T-helper 2 cell treated with Interferon-gamma antibody and Interleukin-4, amounts not matched to agents 5 μg/mL and 100 μg/mL, for 36 hours (primary cell): ENCODE results near the gene BMPER.

Experiments
- DNase-seq: peaks from one replicate; pipeline ENCODE4 v3.0.0; 2021; ENCODE audit warnings: low spot score
- H3K27ac Mint-ChIP-seq: one replicate; pipeline ENCODE4 v1.8.0; 2021; ENCODE audit warnings: mild to moderate bottlenecking, mixed read lengths
- H3K27me3 Mint-ChIP-seq: one replicate; pipeline ENCODE4 v1.8.0; 2021; ENCODE audit warnings: low read depth, mixed read lengths
- H3K36me3 Mint-ChIP-seq: one replicate; pipeline ENCODE4 v1.8.0; 2021; ENCODE audit warnings: low read depth, mixed read lengths
- H3K4me1 Mint-ChIP-seq: one replicate; pipeline ENCODE4 v1.8.0; 2021; ENCODE audit warnings: low read depth, mixed read lengths
- H3K4me3 Mint-ChIP-seq: one replicate; pipeline ENCODE4 v1.8.0; 2022; ENCODE audit warnings: mild to moderate bottlenecking, moderate library complexity, mixed read lengths
- H3K9me3 Mint-ChIP-seq: one replicate; pipeline ENCODE4 v1.8.0; 2021; ENCODE audit warnings: mixed read lengths

The BMPER gene

GRCh38 chr7:34026481-34027190, 121.3 kb downstream of the BMPER start:
- Mint-ChIP-seq H3K36me3 (no peaks in the 10 kb centered on the region), H3K27ac (no peak overlapping the region), H3K9me3 (no peaks in the 10 kb centered on the region), H3K4me1 (no peaks in the 10 kb centered on the region), H3K27me3 (no peaks in the 10 kb centered on the region), H3K4me3 (no peak overlapping the region)
- no peak for DNase-seq

- H3K36me3 Mint-ChIP-seq, result no peaks in the 10 kb centered on the region
- no peaks in the 10 kb centered on the region for H3K27me3 Mint-ChIP-seq
- no peak overlapping the region for H3K27ac Mint-ChIP-seq
- no peak overlapping the region for H3K4me3 Mint-ChIP-seq
- no peaks in the 10 kb centered on the region for H3K9me3 Mint-ChIP-seq
- no peaks in the 10 kb centered on the region for H3K4me1 Mint-ChIP-seq
- no peak for DNase-seq
Measured at GRCh38 chr7:34031156-34031555, 125.8 kb downstream of the BMPER start.

- H3K27ac Mint-ChIP-seq, result no peak overlapping the region
- H3K4me3 Mint-ChIP-seq, result no peak overlapping the region
- H3K9me3 Mint-ChIP-seq, result no peaks in the 10 kb centered on the region
- H3K27me3 Mint-ChIP-seq, result no peaks in the 10 kb centered on the region
- H3K36me3 Mint-ChIP-seq, result no peaks in the 10 kb centered on the region
- no peaks in the 10 kb centered on the region for H3K4me1 Mint-ChIP-seq
- no peak for DNase-seq
Measured at GRCh38 chr7:34034728-34035127, 129.4 kb downstream of the BMPER start.

GRCh38 chr7:34036051-34036920, 130.9 kb downstream of the BMPER start:
- Mint-ChIP-seq H3K9me3 (no peaks in the 10 kb centered on the region), H3K4me1 (no peaks in the 10 kb centered on the region), H3K4me3 (no peak overlapping the region), H3K36me3 (no peaks in the 10 kb centered on the region), H3K27ac (no peak overlapping the region), H3K27me3 (no peaks in the 10 kb centered on the region)
- DNase-seq, result no peak

GRCh38 chr7:34036972-34037792, 131.8 kb downstream of the BMPER start:
- Mint-ChIP-seq H3K27me3 (no peaks in the 10 kb centered on the region), H3K4me3 (no peak overlapping the region), H3K36me3 (no peaks in the 10 kb centered on the region), H3K9me3 (no peaks in the 10 kb centered on the region), H3K27ac (no peak overlapping the region), H3K4me1 (no peaks in the 10 kb centered on the region)
- no peak for DNase-seq

DNA sequence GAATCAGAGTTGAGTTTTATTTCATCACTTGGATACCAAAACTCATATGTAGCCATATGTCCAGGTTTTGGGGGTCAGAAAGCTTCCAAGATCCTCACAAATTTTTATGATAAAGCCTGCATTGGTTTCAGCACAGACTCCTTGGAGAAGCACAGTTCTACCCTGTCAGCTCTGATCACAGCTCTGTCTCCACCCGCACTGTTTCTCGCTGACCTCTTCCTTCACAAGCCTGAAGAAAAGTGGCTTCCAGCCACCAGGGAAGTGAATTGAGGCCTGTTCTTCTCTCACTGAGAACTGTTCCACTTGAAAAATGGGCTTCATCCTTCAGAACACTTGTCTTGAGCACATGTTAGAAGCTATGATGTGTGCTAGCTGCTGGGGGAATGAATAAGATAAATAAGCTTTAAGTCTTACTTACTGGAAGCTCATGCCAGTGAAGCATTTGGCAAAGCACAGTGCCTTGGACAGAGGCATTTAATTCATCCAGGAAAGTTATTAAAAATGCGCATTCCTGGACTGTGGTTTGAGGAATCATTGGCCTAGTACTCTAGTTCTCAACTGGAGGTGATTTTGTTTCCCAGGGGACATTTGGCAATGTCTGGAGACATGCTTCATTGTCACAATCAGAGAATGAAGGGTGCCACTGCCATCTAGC, 133.6 kb downstream of the BMPER start:
- H3K4me1 Mint-ChIP-seq, result no peaks in the 10 kb centered on the region
- no peak for DNase-seq
- no peaks in the 10 kb centered on the region for H3K9me3 Mint-ChIP-seq
- no peak overlapping the region for H3K27ac Mint-ChIP-seq
- no peaks in the 10 kb centered on the region for H3K27me3 Mint-ChIP-seq
- no peak overlapping the region for H3K4me3 Mint-ChIP-seq
- H3K36me3 Mint-ChIP-seq, result no peaks in the 10 kb centered on the region

GRCh38 chr7:34041707-34042106, 136.4 kb downstream of the BMPER start:
- no peaks in the 10 kb centered on the region for H3K4me1 Mint-ChIP-seq
- no peak overlapping the region for H3K4me3 Mint-ChIP-seq

DNA sequence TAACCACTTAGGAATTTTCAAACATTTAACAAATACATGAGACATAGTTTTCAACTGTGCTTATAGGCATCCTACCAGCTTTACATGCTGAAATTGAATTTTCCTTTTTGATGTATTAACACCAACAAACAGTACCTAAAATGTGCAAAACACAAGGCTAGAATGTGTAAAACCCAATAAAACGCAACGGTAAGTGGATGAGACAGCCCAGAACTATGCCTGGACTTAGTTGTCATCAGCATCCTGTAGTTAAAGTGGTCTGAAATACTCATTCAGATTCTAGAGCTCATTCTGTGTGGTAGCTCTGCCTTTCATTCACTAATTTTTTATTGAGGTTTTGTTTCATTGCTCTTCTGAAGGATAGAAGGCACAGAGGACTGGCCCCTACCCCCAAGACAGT, 137.1 kb downstream of the BMPER start:
- no peaks in the 10 kb centered on the region for H3K27me3 Mint-ChIP-seq
- no peak overlapping the region for H3K4me3 Mint-ChIP-seq
- no peaks in the 10 kb centered on the region for H3K36me3 Mint-ChIP-seq
- no peaks in the 10 kb centered on the region for H3K9me3 Mint-ChIP-seq
- DNase-seq, result no peak
- no peaks in the 10 kb centered on the region for H3K4me1 Mint-ChIP-seq
- no peak overlapping the region for H3K27ac Mint-ChIP-seq

More at GRCh38 chr7:34041707-34042106, 136.4 kb downstream of the BMPER start:
- Mint-ChIP-seq H3K27ac (no peak overlapping the region), H3K9me3 (no peaks in the 10 kb centered on the region), H3K36me3 (no peaks in the 10 kb centered on the region), H3K27me3 (no peaks in the 10 kb centered on the region)
- DNase-seq, result no peak

GRCh38 chr7:34043461-34044305, 138.3 kb downstream of the BMPER start:
- Mint-ChIP-seq H3K27me3 (no peaks in the 10 kb centered on the region), H3K4me3 (no peak overlapping the region), H3K4me1 (no peaks in the 10 kb centered on the region), H3K36me3 (no peaks in the 10 kb centered on the region), H3K9me3 (no peaks in the 10 kb centered on the region), H3K27ac (no peak overlapping the region)
- no peak for DNase-seq

DNA sequence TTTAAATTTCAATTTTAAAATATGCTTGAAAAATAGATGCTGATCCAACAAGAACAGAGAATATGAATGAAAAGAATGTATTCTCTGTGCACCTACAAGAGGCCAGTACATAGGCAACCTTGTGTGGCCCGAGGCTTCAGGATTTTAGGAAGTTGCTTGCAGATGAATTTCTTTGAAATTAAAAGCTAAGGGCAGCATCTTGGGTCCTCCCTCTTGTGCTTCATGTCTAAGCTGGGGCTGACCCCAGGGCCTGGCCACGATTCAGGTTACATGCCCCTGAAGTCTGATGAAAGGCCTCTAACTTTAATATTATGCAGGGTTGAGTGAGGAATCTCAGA, 138.9 kb downstream of the BMPER start:
- Mint-ChIP-seq H3K4me1 (no peaks in the 10 kb centered on the region), H3K4me3 (no peak overlapping the region), H3K9me3 (no peaks in the 10 kb centered on the region), H3K27me3 (no peaks in the 10 kb centered on the region), H3K27ac (no peak overlapping the region), H3K36me3 (no peaks in the 10 kb centered on the region)
- DNase-seq, result no peak

DNA sequence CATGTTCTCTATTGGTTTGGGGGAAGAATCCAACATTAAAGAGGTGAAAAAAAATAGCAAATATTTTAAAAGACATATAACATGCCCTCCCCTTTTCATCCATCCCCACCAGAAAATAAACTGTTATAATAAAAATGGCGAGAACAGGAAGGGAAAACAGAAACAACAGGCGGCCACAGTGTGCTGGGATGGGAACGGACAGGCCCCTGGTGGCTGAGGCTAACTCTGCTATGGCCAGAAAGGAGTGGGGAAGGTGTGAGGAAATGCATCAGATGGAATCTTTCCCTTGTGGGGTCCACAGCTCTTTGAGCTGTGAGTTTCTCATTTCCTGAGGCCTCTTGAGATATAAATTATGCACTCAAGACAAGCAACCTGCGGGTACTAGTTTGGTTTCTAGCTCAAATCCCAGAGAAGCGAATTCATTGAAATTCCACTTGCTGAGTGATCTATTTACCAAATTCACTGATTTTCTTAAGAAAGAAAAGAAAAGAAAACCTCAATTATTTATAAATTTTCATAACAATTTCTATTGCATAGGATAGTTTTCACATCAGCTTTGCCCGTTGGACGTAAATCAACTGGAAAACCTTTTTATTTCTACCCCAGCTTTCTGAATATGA, 139.5 kb downstream of the BMPER start:
- no peaks in the 10 kb centered on the region for H3K9me3 Mint-ChIP-seq
- H3K36me3 Mint-ChIP-seq, result no peaks in the 10 kb centered on the region
- no peaks in the 10 kb centered on the region for H3K4me1 Mint-ChIP-seq
- no peak for DNase-seq
- no peaks in the 10 kb centered on the region for H3K27me3 Mint-ChIP-seq
- H3K27ac Mint-ChIP-seq, result no peak overlapping the region
- H3K4me3 Mint-ChIP-seq, result no peak overlapping the region

- Mint-ChIP-seq H3K4me3 (no peak overlapping the region), H3K9me3 (no peaks in the 10 kb centered on the region), H3K4me1 (no peaks in the 10 kb centered on the region), H3K27me3 (no peaks in the 10 kb centered on the region), H3K36me3 (no peaks in the 10 kb centered on the region), H3K27ac (no peak overlapping the region)
- no peak for DNase-seq
Measured at GRCh38 chr7:34048445-34048844, 143.1 kb downstream of the BMPER start.

- Mint-ChIP-seq H3K36me3 (no peaks in the 10 kb centered on the region), H3K27ac (no peak overlapping the region), H3K4me1 (no peaks in the 10 kb centered on the region), H3K4me3 (no peak overlapping the region), H3K9me3 (no peaks in the 10 kb centered on the region), H3K27me3 (no peaks in the 10 kb centered on the region)
- DNase-seq, result no peak
Measured at GRCh38 chr7:34054075-34054474, 148.7 kb downstream of the BMPER start.
